Measurements from ENCODE around the gene GPRC5B.

DNA sequence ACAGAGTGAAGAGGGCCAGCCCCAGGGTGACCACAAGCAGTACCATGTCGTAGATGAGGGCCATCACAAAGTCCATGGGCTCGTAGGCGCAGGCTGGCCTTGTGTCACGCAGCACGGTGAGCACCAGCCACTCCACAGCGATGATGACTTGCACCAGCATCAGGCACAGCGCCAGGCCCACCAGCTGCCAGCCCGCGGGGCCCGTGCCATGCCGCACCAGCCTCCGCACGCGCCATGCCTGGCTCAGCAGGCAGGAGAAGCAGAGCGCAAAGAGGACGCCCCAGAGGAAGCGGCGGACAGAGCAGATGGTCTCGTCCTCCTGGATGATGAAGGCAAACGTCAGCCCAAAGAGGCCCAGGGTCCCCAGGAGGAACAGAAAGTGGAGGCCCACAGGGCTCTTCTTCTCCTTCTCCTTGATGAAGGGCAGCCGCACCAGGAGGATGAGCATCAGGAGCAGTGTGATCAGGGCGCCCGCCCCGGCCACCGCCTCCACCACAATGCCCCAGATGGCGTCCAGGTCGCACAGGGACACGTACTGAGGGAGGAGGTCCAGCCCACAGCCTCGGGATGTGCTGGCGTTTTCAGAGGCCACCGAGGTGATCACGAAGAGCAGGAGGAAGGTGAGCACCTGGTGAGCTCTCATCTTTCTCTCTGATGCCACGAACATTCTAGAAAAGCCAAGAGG lies 12.3 kb downstream of the GPRC5B start:
- TF ChIP-seq, protein P1, sequence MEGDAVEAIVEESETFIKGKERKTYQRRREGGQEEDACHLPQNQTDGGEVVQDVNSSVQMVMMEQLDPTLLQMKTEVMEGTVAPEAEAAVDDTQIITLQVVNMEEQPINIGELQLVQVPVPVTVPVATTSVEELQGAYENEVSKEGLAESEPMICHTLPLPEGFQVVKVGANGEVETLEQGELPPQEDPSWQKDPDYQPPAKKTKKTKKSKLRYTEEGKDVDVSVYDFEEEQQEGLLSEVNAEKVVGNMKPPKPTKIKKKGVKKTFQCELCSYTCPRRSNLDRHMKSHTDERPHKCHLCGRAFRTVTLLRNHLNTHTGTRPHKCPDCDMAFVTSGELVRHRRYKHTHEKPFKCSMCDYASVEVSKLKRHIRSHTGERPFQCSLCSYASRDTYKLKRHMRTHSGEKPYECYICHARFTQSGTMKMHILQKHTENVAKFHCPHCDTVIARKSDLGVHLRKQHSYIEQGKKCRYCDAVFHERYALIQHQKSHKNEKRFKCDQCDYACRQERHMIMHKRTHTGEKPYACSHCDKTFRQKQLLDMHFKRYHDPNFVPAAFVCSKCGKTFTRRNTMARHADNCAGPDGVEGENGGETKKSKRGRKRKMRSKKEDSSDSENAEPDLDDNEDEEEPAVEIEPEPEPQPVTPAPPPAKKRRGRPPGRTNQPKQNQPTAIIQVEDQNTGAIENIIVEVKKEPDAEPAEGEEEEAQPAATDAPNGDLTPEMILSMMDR (IDR thresholded peaks at IDR 0.05), result no peak
- TF ChIP-seq POLR2AphosphoS5 (IDR thresholded peaks at IDR 0.05), result no peak
